Measurements from ENCODE around the gene F12. TPM values are rescaled to one million over a fixed set of nuclear protein-coding genes. Genes with fewer than 3 reads are reported as not detected.
A peak's percentile ranks its signal among the peaks of the same experiment; 100 is the strongest.

The F12 gene
- total RNA-seq, 1 donor: 0.27 TPM

DNA sequence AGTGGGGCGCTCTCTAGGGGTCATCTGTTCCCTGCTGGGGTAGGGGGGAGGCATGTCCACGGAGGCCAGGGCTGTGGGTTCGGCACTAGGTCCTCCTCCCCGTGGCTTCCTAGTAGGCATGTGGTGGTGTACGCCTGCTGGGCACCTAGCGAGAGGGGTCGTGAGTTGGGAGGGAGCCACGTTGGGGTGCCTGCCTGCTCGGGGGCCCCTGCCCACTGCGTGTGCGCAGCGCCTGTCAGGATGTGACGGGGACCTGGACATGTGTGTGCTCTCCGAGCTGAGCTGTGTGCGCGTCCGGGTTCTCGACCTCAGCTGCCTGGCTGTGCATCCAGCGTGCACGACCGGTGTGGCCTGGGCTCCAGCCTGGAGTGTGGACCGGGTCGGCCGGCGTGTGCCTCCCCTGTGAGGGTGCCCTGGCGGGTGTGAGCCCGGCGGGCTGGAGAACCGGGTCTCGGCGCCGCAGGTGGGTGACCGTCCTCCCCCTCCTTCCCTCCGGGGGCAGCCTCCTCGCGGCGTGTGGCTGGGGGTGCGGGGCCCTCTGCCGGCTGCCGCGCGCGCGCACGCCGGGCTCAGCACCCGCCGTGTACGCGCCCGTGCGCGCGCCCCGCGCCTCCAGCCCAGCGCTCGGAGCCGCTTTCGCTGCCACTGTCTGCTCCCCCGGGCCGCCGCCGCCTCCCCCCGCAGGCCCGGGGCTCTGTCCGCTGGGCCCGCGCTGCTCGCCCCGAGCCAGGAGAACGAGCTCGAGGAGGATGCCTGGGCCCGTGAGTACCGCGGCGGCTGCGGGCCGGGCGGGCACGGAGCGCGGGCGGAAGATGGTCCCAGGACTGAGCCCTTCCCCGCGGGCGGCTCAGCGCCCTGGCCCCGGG, 37.1 kb upstream of the F12 start, which contains the start of gene PRR7:
PRR7 (plus strand) TSS at position 615 of the 866 bp plus-strand sequence. CDS start 8,254 bp downstream, outside the sequence.
- peak; percentile 39 for DNase-seq (ENCODE audit: low read depth)
- no peak for TF ChIP-seq CTCF (IDR thresholded peaks at IDR 0.05; ENCODE audit: insufficient read depth, low read length)
- H3K4me3 ChIP-seq (ENCODE audit: low read depth, low read length): peak within 1 kb of the TSS; percentile 77

DNA sequence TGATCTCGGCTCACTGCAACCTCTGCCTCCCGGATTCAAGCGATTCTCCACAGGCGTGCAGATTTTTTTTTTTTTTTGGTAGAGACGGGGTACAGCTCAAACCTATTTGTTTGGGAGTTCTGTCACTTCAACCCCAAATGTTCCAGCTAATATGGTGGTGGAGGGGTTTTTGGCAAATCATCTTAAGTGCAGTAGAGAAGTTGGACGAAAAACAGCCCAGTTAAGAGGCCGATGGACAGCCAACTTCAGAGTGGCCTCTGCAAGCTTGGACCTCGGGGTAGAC, 36.5 kb upstream of the F12 start:
- peak overlapping the region; percentile 77 for H3K4me3 ChIP-seq (ENCODE audit: low read depth, low read length)
- DNase-seq (ENCODE audit: low read depth): no peak
- no peak for TF ChIP-seq CTCF (IDR thresholded peaks at IDR 0.05; ENCODE audit: insufficient read depth, low read length)

GRCh38 chr5:177445052-177445916, 35.9 kb upstream of the F12 start:
- no peak for DNase-seq (ENCODE audit: low read depth)
- TF ChIP-seq CTCF (IDR thresholded peaks at IDR 0.05; ENCODE audit: insufficient read depth, low read length): no peak
- no peak overlapping the region for H3K4me3 ChIP-seq (ENCODE audit: low read depth, low read length)

DNA sequence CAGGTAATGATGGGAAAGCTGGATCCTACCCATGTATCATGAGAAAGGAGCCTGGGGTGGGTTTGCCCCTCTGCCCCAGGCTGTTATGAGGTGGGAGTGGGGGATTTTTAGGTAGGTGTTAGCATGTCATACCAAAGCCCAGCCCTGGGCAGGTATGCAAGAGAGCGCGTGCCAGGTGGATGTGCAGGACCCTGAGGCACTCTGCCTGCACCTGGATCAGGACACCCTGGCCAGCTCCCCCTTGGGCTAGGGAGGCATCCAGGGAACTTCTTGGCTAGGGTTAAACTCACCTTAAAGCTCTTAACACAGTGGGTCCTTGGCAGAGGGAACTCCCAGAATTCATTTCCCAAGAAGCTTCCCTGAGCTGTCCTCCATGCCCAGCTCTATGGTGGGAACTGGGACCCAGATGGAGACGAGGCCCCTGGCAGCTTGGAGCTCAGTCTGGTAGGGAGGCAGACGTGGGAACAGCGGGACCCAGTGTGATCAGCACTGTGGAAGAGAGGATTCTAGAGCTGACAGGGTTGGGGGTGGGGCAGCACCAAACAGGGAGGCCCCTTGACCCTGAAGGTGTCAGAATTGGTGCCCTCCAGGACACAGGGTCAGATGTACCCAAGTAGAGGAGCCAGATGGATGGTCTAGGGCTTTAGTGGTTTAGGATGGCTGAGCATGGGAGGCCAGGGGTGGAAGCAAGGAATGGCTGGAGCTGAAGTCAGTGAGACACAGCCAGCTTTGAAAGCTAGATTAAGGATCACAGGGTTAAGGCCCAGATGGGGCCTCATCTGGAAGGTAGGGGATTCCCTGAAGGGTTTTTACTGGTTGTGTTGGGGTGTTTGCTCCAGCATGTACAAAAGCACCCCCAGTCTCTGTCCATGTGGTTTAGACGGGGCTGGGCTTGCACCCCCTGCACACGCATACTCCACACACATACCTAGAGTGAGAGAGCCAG, 35.0 kb upstream of the F12 start:
- no peak for TF ChIP-seq CTCF (IDR thresholded peaks at IDR 0.05; ENCODE audit: insufficient read depth, low read length)
- no peak overlapping the region for H3K4me3 ChIP-seq (ENCODE audit: low read depth, low read length)
- no peak for DNase-seq (ENCODE audit: low read depth)

GRCh38 chr5:177443144-177443983, 34.0 kb upstream of the F12 start:
- no peak for TF ChIP-seq CTCF (IDR thresholded peaks at IDR 0.05; ENCODE audit: insufficient read depth, low read length)
- H3K4me3 ChIP-seq (ENCODE audit: low read depth, low read length): no peak overlapping the region
- no peak for DNase-seq (ENCODE audit: low read depth)

All from fibroblast of the aortic adventitia (primary cell).